Endothelial cell of umbilical vein (primary cell): ENCODE measurements around the gene CFAP20.

ENCODE experiments used
- EZH2 ChIP-seq: IDR thresholded peaks from 2 replicates; pipeline ENCODE4 v1.6.1; 2012; ENCODE audit warnings: borderline replicate concordance, low read depth, mild to moderate bottlenecking, moderate library complexity, low read length, inconsistent platforms; ENCODE audit not compliant: severe bottlenecking
- GATA2 ChIP-seq: IDR thresholded peaks from 2 replicates; pipeline ENCODE4 v1.7.0; 2011; ENCODE audit warnings: low read depth, mild to moderate bottlenecking, moderate library complexity, mixed read lengths, low read length; ENCODE audit not compliant: insufficient read length, insufficient read depth
- MYC ChIP-seq: IDR thresholded peaks from one replicate; pipeline ENCODE4 v1.6.1; 2011; ENCODE audit warnings: mild to moderate bottlenecking, low read depth, low read length
- POLR2A ChIP-seq: IDR thresholded peaks from 2 replicates; pipeline ENCODE4 v1.6.1; 2012; ENCODE audit warnings: low read depth, mild to moderate bottlenecking, control low read depth, low read length
- POLR2AphosphoS5 ChIP-seq: IDR thresholded peaks from 2 replicates; pipeline ENCODE4 v1.6.1; 2012; ENCODE audit warnings: low read depth, mild to moderate bottlenecking, control low read depth, low read length, moderate library complexity; ENCODE audit not compliant: insufficient read depth
- TF ChIP-seq, protein P1 (sequence below), 2 donors: IDR thresholded peaks; 1 replicate in 1 of 2; 2 replicates in 1 of 2; pipeline ENCODE4 v1.5.1; 2011; ENCODE audit warnings: low read length in 2 of 2, mild to moderate bottlenecking in 2 of 2, moderate library complexity in 2 of 2, control low read depth in 1 of 2, inconsistent platforms in 1 of 2, low read depth in 1 of 2; ENCODE audit not compliant: insufficient read depth in 1 of 2; ENCODE audit errors: extremely low read depth in 1 of 2

DNA sequence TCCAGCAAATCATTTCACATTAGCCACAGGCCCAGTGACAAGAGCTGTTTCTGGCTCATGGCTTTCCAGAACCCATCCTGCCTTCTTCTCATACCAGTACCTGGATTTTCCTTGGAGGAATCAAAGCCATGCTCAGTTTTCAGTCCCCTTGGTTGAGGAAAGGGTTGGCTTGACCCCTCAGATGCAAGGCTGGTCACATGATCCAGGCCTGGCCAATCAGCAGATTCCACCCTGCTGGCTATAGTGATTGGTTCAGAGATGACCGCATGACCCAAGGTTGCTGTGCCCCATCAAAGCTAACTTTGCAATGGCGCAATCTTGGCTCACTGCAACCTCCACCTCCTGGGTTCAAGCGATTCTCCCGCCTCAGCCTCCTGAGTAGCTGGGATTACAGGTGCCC lies 58.6 kb downstream of the CFAP20 start:
- no peak for TF ChIP-seq EZH2
- TF ChIP-seq, protein P1, sequence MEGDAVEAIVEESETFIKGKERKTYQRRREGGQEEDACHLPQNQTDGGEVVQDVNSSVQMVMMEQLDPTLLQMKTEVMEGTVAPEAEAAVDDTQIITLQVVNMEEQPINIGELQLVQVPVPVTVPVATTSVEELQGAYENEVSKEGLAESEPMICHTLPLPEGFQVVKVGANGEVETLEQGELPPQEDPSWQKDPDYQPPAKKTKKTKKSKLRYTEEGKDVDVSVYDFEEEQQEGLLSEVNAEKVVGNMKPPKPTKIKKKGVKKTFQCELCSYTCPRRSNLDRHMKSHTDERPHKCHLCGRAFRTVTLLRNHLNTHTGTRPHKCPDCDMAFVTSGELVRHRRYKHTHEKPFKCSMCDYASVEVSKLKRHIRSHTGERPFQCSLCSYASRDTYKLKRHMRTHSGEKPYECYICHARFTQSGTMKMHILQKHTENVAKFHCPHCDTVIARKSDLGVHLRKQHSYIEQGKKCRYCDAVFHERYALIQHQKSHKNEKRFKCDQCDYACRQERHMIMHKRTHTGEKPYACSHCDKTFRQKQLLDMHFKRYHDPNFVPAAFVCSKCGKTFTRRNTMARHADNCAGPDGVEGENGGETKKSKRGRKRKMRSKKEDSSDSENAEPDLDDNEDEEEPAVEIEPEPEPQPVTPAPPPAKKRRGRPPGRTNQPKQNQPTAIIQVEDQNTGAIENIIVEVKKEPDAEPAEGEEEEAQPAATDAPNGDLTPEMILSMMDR (IDR thresholded peaks at IDR 0.05; ENCODE audit: extremely low read depth in 1 of 2, insufficient read depth in 1 of 2, low read depth in 1 of 2, low read length in 2 of 2) = no peak
- no peak for TF ChIP-seq POLR2AphosphoS5
- TF ChIP-seq POLR2A = no peak
- TF ChIP-seq GATA2 = no peak
- TF ChIP-seq MYC = no peak
